GM10248 (cell line): ENCODE data around the gene KRTCAP3.
"Not testable (repeated sequence)": the region's sequence is repeated elsewhere in the genome, so short reads cannot be mapped to it uniquely, and the experiment has no call there.

Experiments
- CTCF ChIA-PET: fragments of 300-600 bp; sonication (Branson Sonifier 250); formaldehyde crosslinking; extraction: SDS; loops from one replicate; lab custom pipeline; 2021; ENCODE audit warnings: antibody characterized with exemption; lab: Yijun Ruan, JAX
- POLR2A ChIA-PET: fragments of 350-650 bp; sonication (Branson Sonifier 250); formaldehyde crosslinking; extraction: SDS; loops from one replicate; lab custom pipeline; 2020; ENCODE audit warnings: antibody characterized with exemption; lab: Yijun Ruan, JAX
- DNase-seq: peaks from one replicate; pipeline ENCODE4 v3.0.0; 2012; ENCODE audit errors: extremely low spot score
- TF ChIP-seq, protein P1 (sequence below): IDR thresholded peaks from 2 replicates; pipeline ENCODE4 v1.5.1; 2012; ENCODE audit warnings: mild to moderate bottlenecking, low read depth; ENCODE audit errors: extremely low read depth, missing control alignments, control extremely low read depth

KRTCAP3 gene

DNA sequence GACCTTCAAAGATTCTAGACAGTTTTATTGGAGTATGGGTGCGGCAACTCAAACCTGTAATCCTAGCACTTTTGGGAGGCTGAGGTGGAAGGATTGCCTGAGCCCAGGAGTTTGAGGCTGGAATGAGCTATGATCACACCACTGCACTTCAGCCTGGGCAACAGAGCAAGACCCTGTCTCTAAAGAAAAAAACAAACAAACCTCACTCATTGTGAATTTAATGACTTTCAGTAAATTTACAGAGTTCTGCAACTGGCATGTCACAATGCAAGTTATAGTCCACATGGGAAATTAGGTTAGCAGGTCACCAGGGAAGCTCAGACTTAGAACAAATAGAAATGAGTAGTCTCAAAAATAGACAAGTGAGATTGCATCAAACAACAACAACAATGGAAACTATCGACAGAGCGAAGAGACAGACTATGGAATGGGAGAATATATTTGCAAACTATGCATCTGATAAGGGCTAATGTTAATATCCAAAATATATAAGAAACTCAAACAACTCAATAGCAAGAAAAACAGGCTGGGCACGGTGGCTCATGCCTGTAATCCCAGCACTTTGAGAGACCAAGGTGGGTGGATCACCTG, 20.4 kb upstream of the KRTCAP3 start:
- ChIA-PET CTCF (interaction anchor here (1.0 to 1.2 kb wide), 2 partner anchors 12 to 23 kb away, joined by 3 read pairs; no protein-coding TSS in a partner anchor), POLR2A (no interaction called here)
- TF ChIP-seq, protein P1, sequence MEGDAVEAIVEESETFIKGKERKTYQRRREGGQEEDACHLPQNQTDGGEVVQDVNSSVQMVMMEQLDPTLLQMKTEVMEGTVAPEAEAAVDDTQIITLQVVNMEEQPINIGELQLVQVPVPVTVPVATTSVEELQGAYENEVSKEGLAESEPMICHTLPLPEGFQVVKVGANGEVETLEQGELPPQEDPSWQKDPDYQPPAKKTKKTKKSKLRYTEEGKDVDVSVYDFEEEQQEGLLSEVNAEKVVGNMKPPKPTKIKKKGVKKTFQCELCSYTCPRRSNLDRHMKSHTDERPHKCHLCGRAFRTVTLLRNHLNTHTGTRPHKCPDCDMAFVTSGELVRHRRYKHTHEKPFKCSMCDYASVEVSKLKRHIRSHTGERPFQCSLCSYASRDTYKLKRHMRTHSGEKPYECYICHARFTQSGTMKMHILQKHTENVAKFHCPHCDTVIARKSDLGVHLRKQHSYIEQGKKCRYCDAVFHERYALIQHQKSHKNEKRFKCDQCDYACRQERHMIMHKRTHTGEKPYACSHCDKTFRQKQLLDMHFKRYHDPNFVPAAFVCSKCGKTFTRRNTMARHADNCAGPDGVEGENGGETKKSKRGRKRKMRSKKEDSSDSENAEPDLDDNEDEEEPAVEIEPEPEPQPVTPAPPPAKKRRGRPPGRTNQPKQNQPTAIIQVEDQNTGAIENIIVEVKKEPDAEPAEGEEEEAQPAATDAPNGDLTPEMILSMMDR = no peak
- no peak for DNase-seq

DNA sequence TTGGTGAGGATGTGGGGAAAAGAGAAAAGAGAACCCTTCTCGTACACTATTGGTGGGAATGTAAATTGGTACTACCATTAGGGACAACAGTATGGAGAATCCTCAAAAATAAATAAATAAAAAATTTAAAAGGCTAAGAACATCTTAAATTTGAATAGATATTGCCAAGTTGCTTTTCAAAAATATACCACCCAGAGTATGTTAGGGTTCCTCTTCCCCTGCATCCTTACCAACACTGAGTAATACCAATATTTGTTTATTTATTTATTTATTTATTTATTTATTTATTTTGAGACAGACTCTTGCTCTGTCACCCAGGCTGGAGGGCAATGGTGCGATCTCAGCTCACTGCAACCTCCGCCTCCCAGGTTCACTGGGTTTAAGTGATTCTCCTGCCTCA, 19.2 kb upstream of the KRTCAP3 start:
- DNase-seq = no peak
- ChIA-PET CTCF (interaction anchor here (1.2 kb wide), 1 partner anchor 9 kb away, joined by 3 read pairs; no protein-coding TSS in a partner anchor), POLR2A (no interaction called here)
- TF ChIP-seq, protein P1 = no peak

DNA sequence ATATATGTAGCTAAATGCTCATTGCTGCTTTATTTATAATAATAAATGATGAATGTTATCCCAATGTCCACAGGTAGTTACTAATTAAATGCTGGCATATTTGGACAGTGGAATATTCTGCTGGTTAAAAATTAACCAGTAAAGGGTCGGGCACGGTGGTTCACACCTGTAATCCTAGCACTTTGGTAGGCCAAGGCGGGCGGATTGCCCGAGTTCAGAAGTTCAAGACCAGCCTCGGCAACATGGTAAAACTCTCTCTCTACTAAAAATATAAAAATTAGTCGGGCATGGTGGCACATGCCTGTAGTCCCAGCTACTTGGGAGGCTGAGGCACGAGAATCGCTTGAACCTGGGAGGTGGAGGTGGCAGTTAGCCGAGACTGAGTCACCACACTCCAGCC, 17.1 kb upstream of the KRTCAP3 start:
- CTCF ChIA-PET = interaction anchor here (1.4 to 1.9 kb wide), 3 partner anchors 11 to 259 kb away, joined by 3 to 4 read pairs (median 3); no protein-coding TSS in a partner anchor
- POLR2A ChIA-PET, DNase-seq: not testable (repeated sequence)

DNA sequence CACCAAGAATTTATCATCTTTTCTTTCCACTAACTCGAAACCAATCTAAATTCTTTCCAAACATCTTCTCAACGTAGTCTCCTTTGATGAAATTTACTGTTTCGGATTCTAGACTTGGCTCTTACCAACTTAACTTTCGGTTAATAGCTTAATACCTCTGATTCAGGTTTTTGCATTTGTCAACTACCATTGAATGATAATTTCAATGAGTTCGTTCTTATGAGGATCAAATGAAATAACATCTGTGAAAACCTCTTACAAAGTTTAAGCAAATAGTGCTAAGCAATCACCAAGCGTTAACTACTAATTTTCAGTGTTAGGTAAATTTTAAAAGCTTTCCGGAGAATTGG, 14.3 kb upstream of the KRTCAP3 start:
- DNase-seq = no peak
- TF ChIP-seq, protein P1 = no peak
- ChIA-PET CTCF (interaction anchor here (0.9 to 3.7 kb wide), 7 partner anchors 12 to 256 kb away, joined by 3 to 14 read pairs (median 4); partner anchors contain the start of genes EIF2B4 and PPM1G), POLR2A (interaction anchor here (1.9 kb wide), 1 partner anchor 18 kb away, joined by 12 read pairs; the partner anchor contains the start of gene PPM1G)

DNA sequence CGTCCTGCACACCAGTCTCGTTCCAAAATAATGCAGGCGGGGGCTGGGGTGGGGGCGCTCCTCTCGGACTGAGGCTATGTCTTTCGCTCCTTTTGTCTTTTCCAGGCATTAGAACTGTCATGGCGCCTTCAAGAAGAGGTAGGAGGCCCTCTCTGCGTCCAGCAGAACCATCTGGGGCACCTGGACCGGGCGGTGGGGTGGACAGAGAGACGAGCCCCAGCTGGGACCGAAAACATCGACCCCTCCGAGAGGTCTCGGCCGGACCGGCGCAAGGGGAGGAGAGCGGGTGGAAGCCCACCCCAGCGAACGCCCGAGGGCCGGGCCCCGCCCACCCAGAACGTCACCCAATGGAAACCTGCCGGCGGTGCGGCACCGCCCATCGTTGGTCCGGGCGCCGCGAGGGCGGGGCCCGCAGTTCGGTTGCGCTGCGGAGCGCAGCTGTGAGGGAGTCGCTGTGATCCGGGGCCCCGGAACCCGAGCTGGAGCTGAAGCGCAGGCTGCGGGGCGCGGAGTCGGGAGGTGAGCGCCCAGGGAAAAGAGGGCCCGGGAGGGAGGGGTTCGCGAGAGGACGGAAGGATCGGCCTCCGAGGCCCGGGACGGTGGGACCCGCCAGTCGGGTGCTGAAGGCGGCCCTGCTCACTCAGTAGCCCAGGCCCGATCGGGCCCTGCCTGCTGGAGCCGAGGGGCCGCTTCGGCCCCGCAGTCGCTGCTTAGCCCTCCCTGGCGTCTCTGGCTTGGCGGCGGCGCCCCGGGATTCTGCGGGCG, 13.8 kb upstream of the KRTCAP3 start, which contains the start of gene NRBP1:
TSS of gene NRBP1 (plus strand) at position 419 of the 765 bp plus-strand sequence. CDS start 4,643 bp downstream, outside the sequence.
- TF ChIP-seq, protein P1 = peak; percentile 28
- peak; percentile 97 for DNase-seq
- ChIA-PET POLR2A (interaction anchor here (1.0 to 1.9 kb wide), 2 partner anchors 19 to 49 kb away, joined by 3 to 12 read pairs; partner anchors contain the start of gene PPM1G), CTCF (interaction anchor here (0.9 to 3.7 kb wide), 12 partner anchors 11 to 255 kb away, joined by 3 to 26 read pairs (median 4); partner anchors contain the start of genes EIF2B4 and PPM1G)

DNA sequence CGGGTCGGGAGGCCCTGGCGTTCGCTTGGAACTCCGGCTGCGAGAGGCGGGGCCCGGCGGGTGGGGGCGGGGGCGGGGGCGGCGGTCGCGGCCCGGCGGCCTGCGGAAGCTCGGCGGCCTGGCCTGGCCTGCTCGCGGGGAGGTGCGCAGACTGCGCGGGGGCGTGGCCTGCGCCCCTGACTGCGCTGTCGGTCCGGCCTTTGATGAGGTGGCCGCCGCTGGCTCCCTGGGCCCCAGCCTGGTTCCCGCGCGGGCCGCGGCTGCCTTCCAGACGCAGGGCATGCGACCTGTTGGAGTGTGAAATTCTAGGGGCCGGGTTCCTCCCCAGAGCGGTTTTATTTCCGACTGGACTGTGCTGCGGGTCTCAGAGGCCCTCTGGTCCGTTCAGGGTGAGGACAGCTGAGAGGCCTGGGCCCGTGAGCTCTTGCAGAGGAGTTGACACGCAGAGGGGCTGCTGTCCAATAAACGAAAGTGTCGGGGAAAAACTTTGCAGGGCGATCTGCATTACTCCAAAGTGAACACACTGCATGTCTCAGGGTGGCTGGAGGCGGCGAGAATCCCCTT, 13.1 kb upstream of the KRTCAP3 start:
- DNase-seq = peak; percentile 93
- ChIA-PET POLR2A (interaction anchor here (1.0 to 1.9 kb wide), 2 partner anchors 19 to 49 kb away, joined by 3 to 12 read pairs; partner anchors contain the start of gene PPM1G), CTCF (interaction anchor here (1.0 to 3.7 kb wide), 11 partner anchors 10 to 255 kb away, joined by 3 to 26 read pairs (median 5); partner anchors contain the start of gene PPM1G)
- TF ChIP-seq, protein P1 = no peak
